OCI-LY7 (cell line): ENCODE results near the gene NRP1. TPM values are rescaled to one million over a fixed set of nuclear protein-coding genes. Genes with fewer than 3 reads are reported as not detected.
A peak's percentile ranks its signal among the peaks of the same experiment; 100 is the strongest.

Experiments used
- BruUV-seq: library from RNA; stranded (reverse); fragments of 400-500 nt; replicated peaks from 2 replicates; lab custom pipeline; 2021; lab: Mats Ljungman, UMichigan
- CTCF ChIA-PET: fragments of 300-600 bp; sonication (Branson Sonifier 250); formaldehyde crosslinking; loops from one replicate; lab custom pipeline; 2022; ENCODE audit warnings: antibody characterized with exemption; ENCODE audit not compliant: unreplicated experiment; lab: Charles Lee
- POLR2A ChIA-PET: fragments of 300-600 bp; sonication (Branson Sonifier 250); formaldehyde crosslinking; loops from one replicate; lab custom pipeline; 2022; ENCODE audit warnings: antibody characterized with exemption; lab: Charles Lee
- DNase-seq: peaks from one replicate; pipeline ENCODE4 v3.0.0-alpha.2; 2015; ENCODE audit warnings: low spot score
- H2AFZ ChIP-seq: fragments of 200-600 bp; sonication (generic), shearing (Covaris generic); 2 replicates; pipeline ENCODE4 v1.6.1; 2014; ENCODE audit warnings: mild to moderate bottlenecking, antibody characterized with exemption, low read length, moderate library complexity
- H3K27ac ChIP-seq: fragments of 200-600 bp; sonication (generic); 2 replicates; pipeline ENCODE4 v1.5.1; 2014; ENCODE audit warnings: mixed run types, low read depth, mild to moderate bottlenecking, moderate library complexity, low read length, inconsistent platforms; ENCODE audit not compliant: poor library complexity, severe bottlenecking
- H3K36me3 ChIP-seq: fragments of 200-600 bp; sonication (generic); 2 replicates; pipeline ENCODE4 v1.6.1; 2014; ENCODE audit warnings: mild to moderate bottlenecking, antibody characterized with exemption, low read length, moderate library complexity, mixed read lengths; ENCODE audit not compliant: insufficient read depth
- H3K4me1 ChIP-seq: fragments of 200-600 bp; sonication (generic); 2 replicates; pipeline ENCODE4 v1.5.1; 2014; ENCODE audit warnings: mild to moderate bottlenecking, low read length; ENCODE audit not compliant: insufficient read depth, poor library complexity, severe bottlenecking
- H3K4me2 ChIP-seq: fragments of 200-600 bp; sonication (generic); 2 replicates; pipeline ENCODE4 v1.6.1; 2014; ENCODE audit warnings: mild to moderate bottlenecking, low read length
- H3K4me3 ChIP-seq: fragments of 200-600 bp; sonication (generic); 2 replicates; pipeline ENCODE4 v1.5.1; 2014; ENCODE audit warnings: mild to moderate bottlenecking, low read depth, low read length; ENCODE audit not compliant: poor library complexity, severe bottlenecking
- H3K79me2 ChIP-seq: fragments of 200-600 bp; sonication (generic); 2 replicates; pipeline ENCODE4 v1.6.1; 2016; ENCODE audit warnings: low read depth, mild to moderate bottlenecking, low read length, moderate library complexity, mixed read lengths; ENCODE audit not compliant: insufficient read depth
- H3K9me2 ChIP-seq: fragments of 200-600 bp; sonication (generic); 2 replicates; pipeline ENCODE4 v1.6.1; 2016; ENCODE audit warnings: mild to moderate bottlenecking, low read length, mixed read lengths; ENCODE audit not compliant: insufficient read depth
- H3K9me3 ChIP-seq: fragments of 200-600 bp; sonication (generic); 2 replicates; pipeline ENCODE4 v1.6.1; 2014; ENCODE audit warnings: mild to moderate bottlenecking, mixed run types, low read length, mixed read lengths
- H4K20me1 ChIP-seq: fragments of 200-600 bp; sonication (generic); 2 replicates; pipeline ENCODE4 v1.6.1; 2014; ENCODE audit warnings: mild to moderate bottlenecking, antibody characterized with exemption, low read length, moderate library complexity, mixed read lengths; ENCODE audit not compliant: insufficient read depth
- EZH2phosphoT487 ChIP-seq: fragments of 200-600 bp; sonication (generic); IDR thresholded peaks from 2 replicates; pipeline ENCODE4 v1.6.1; 2018; ENCODE audit warnings: low read depth, borderline replicate concordance, mild to moderate bottlenecking, mixed run types, antibody characterized with exemption, low read length, moderate library complexity, mixed read lengths
- intact Hi-C: fragments of 100-400 bp; cut with micrococcal nuclease; formaldehyde crosslinking; loops from one replicate; pipeline ENCODE4 v1.10.0; 2022; ENCODE audit not compliant: unreplicated experiment
- total RNA-seq, 2 experiments: library from RNA; depleted of rRNA in 1 of 2; stranded (reverse); fragments of >200 nt in 1 of 2; shearing (Covaris generic) in 1 of 2; gene quantifications; 2 replicates each; pipeline ENCODE4 v1.2.3, GENCODE V29; 2014 to 2022
- TF ChIP-seq, protein P1 (sequence below): fragments of 200-600 bp; sonication (generic); conservative IDR thresholded peaks from 2 replicates; pipeline ENCODE4 v1.5.1; 2014; ENCODE audit warnings: mild to moderate bottlenecking, antibody characterized with exemption, low read length, moderate library complexity, mixed read lengths

NRP1 gene
- total RNA-seq, 2 experiments from 2014 or later = not detected

DNA sequence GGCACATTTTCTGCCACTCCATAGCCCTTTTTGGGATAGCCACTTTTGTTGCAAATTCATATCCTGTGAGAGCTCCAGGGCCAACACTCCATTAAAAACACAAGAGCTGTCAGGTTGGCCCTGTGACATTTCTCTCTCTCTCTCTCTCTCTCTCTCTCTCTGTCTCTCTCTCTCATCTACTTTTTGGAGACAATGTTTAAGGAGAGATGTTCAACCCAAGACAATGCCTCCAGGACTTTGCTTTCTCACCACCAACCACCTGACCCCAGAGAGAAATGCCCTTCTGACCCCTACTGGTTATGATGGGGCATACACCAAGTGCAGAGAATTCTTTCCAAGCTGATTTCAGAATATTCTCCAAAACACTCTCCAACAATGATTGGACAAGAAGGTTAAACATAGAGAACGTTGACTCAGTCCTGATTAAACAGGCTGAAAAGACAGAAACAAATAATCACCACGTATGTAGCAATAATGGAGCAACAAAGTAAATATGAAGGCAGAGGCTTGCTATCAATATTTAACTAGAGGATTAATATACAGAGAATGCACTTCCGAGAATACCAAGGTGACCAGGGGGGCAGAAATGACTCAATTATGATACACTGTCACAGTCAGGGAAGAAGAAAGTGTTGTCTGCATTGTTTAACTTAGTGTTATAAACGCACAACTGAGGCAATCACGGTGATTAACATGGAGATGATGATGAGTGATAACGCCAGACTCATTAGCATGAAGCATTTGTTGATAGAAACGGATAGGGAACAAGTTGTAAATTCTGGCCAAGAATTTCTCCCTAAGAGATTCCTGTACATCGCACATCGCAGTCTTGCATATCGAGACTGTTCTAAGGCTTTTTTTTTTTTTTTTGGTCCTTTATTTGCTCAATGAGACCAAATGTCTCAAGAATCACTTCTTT is 178.5 kb downstream of the NRP1 start:
- DNase-seq = peak; percentile 79
- H4K20me1 ChIP-seq = no peaks in the 10 kb centered on the region
- no peak overlapping the region for H3K4me2 ChIP-seq
- H3K9me2 ChIP-seq = no peaks in the 10 kb centered on the region
- no peaks in the 10 kb centered on the region for H3K9me3 ChIP-seq
- no peaks in the 10 kb centered on the region for H3K79me2 ChIP-seq
- intact Hi-C loops = loop anchor here (1.0 to 10.0 kb wide), 3 partner anchors 148 to 361 kb away; no protein-coding TSS in a partner anchor
- TF ChIP-seq EZH2phosphoT487 = no peak
- TF ChIP-seq, protein P1, sequence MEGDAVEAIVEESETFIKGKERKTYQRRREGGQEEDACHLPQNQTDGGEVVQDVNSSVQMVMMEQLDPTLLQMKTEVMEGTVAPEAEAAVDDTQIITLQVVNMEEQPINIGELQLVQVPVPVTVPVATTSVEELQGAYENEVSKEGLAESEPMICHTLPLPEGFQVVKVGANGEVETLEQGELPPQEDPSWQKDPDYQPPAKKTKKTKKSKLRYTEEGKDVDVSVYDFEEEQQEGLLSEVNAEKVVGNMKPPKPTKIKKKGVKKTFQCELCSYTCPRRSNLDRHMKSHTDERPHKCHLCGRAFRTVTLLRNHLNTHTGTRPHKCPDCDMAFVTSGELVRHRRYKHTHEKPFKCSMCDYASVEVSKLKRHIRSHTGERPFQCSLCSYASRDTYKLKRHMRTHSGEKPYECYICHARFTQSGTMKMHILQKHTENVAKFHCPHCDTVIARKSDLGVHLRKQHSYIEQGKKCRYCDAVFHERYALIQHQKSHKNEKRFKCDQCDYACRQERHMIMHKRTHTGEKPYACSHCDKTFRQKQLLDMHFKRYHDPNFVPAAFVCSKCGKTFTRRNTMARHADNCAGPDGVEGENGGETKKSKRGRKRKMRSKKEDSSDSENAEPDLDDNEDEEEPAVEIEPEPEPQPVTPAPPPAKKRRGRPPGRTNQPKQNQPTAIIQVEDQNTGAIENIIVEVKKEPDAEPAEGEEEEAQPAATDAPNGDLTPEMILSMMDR = peak; percentile 96
- H3K36me3 ChIP-seq = no peaks in the 10 kb centered on the region
- H3K4me3 ChIP-seq = no peak overlapping the region
- H3K27ac ChIP-seq = no peak overlapping the region
- ChIA-PET POLR2A (interaction anchor here (0.7 to 1.0 kb wide), 3 partner anchors 8 to 676 kb away, joined by 3 to 5 read pairs (median 4); no protein-coding TSS in a partner anchor), CTCF (interaction anchor here (0.8 kb wide), 1 partner anchor 54 kb away, joined by 3 read pairs; no protein-coding TSS in a partner anchor)
- peaks cover 48% of the 10 kb centered on the region for H3K4me1 ChIP-seq
- H2AFZ ChIP-seq = peak overlapping the region; percentile 57; the same call in 1 of the 2 replicates
- BruUV-seq = no TSS peak

DNA sequence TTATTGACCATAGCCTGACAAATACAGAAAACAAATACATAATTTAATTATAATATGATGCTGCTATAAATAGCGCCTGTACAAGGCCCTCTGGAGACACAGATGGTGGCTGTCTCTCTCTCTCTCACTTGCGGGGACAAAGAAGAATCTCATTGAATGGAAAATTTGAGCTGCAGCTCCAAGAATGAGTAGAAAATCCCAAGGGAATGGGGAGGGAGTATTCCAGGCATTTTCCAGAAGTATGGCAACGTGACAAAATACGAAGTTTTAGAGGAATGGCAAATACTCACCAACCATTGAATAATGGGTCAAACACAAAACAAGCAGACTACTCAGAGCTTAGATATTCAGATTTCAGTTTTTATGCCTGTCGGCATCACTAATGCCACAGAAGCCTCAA is 179.9 kb downstream of the NRP1 start:
- Histone ChIP-seq H3K36me3 (no peaks in the 10 kb centered on the region), H3K9me2 (no peaks in the 10 kb centered on the region), H3K9me3 (no peaks in the 10 kb centered on the region), H4K20me1 (no peaks in the 10 kb centered on the region), H3K27ac (no peak overlapping the region), H3K4me1 (peaks cover 61% of the 10 kb centered on the region), H3K4me3 (no peak overlapping the region), H3K79me2 (no peaks in the 10 kb centered on the region), H3K4me2 (no peak overlapping the region), H2AFZ (no peak overlapping the region)
- no TSS peak for BruUV-seq
- no peak for DNase-seq
- TF ChIP-seq EZH2phosphoT487 = no peak
- TF ChIP-seq, protein P1 = no peak
- ChIA-PET POLR2A (interaction anchor here (0.7 to 2.2 kb wide), 4 partner anchors 11 to 145 kb away, joined by 3 to 7 read pairs (median 3); no protein-coding TSS in a partner anchor), CTCF (no interaction called here)
- intact Hi-C loops = loop anchor here (5.0 to 10.0 kb wide), 2 partner anchors 57 to 260 kb away; no protein-coding TSS in a partner anchor
